Measurements from ENCODE around the gene UBAC1.

DNA sequence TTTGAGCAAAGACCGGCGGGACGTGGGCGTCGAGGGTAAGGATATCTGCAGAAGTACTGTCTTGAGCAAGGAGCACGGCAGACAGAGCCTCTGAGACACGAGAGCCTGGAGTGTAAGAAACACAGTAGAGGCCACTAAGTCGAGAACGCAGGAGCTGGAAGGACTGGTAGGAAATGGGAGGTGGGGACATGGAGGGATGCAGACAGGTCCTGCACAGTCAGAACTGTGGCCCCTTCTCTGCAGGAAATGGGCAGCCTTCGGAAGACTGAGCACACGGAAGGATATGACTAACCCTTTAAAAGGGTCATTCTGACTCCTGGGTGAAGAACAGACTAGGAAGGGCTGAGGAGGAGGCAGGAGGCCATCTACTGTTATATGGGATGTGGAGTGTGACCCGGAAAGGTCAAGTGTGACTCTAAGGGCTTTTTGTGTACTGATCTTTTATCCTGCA, 52.4 kb downstream of the UBAC1 start:
- TF ChIP-seq EZH2 (IDR thresholded peaks at IDR 0.05) (no peak), POLR2AphosphoS5 (IDR thresholded peaks at IDR 0.05; ENCODE audit: borderline replicate concordance, low read depth, low read length) (0 out of 2 replicates have a peak, but pooled peaks have one; percentile 22), FOXP2 (optimal IDR thresholded peaks at IDR 0.05; ENCODE audit: control extremely low read depth, extremely low read length, insufficient read depth) (no peak)

All from SK-N-MC (cell line).